HCT116 (cell line): ENCODE results near the gene TPM4. TPM values are rescaled to one million over a fixed set of nuclear protein-coding genes. Genes with fewer than 3 reads are reported as not detected.

ENCODE experiments used
- ATAC-seq: fragments of 200-7000 bp; cut with Tn5 transposase; 2 replicates; pipeline ENCODE4 v1.9.1; 2020; ENCODE audit warnings: mild to moderate bottlenecking, moderate library complexity
- BruUV-seq: library from RNA; stranded (reverse); fragments of 400-500 nt; replicated peaks from 2 replicates; lab custom pipeline; 2021; lab: Mats Ljungman, UMichigan
- CTCF ChIA-PET: fragments of 300-600 bp; sonication (Branson Sonifier 250); formaldehyde crosslinking; loops from one replicate; lab custom pipeline; 2021; ENCODE audit warnings: antibody characterized with exemption; lab: Charles Lee
- POLR2A ChIA-PET: fragments of 300-600, 350-600 bp; sonication (Branson Sonifier 250); formaldehyde crosslinking; loops from one replicate; lab custom pipeline; 2021; ENCODE audit warnings: antibody characterized with exemption; lab: Charles Lee
- RAD21 ChIA-PET, 2 experiments: fragments of 300-600 bp; sonication (Branson Sonifier 250); formaldehyde crosslinking; loops; one replicate each; lab custom pipeline; 2023; ENCODE audit warnings: low total read pairs in 2 of 2; ENCODE audit not compliant: uncharacterized antibody in 2 of 2, unreplicated experiment in 2 of 2, low non-redundant PET in 1 of 2; lab: Charles Lee
- DNase-seq: peaks from one replicate; pipeline ENCODE4 v3.0.0-alpha.2; 2010; ENCODE audit warnings: low read depth, low spot score
- H2AFZ ChIP-seq: fragments of 200-600 bp; shearing (Covaris generic), sonication (generic); 2 replicates; pipeline ENCODE4 v1.6.1; 2017; ENCODE audit warnings: low read depth, mixed run types, mixed read lengths, antibody characterized with exemption, low read length; ENCODE audit not compliant: poor library complexity, severe bottlenecking
- H3K27ac ChIP-seq: 2 replicates; pipeline ENCODE4 v1.5.1; 2012; ENCODE audit warnings: low read depth, low read length
- H3K27me3 ChIP-seq: fragments of 200-600 bp; sonication (generic); 2 replicates; pipeline ENCODE4 v1.6.1; 2016; ENCODE audit warnings: mixed run types, low read length, mixed read lengths; ENCODE audit not compliant: insufficient read depth
- H3K36me3 ChIP-seq, 2 experiments: fragments of 200-500 bp in 1 of 2; fragments of 200-600 bp in 1 of 2; sonication (Bioruptor generic) in 1 of 2; sonication (generic) in 1 of 2; 2 replicates each; pipeline versions ENCODE4 v1.5.1 to v1.6.1; 2014 to 2016; ENCODE audit warnings: low read length in 2 of 2, inconsistent platforms in 1 of 2, mixed read lengths in 1 of 2, mixed run types in 1 of 2; ENCODE audit not compliant: insufficient read depth in 2 of 2, control insufficient read depth in 1 of 2
- H3K4me1 ChIP-seq, 2 experiments: fragments of 200-600 bp in 1 of 2; sonication (generic) in 1 of 2; 2 replicates each; pipeline versions ENCODE4 v1.5.1 to v1.6.1; 2012 to 2017; ENCODE audit warnings: low read length in 2 of 2, inconsistent platforms in 1 of 2, mild to moderate bottlenecking in 1 of 2, mixed read lengths in 1 of 2, mixed run types in 1 of 2, moderate library complexity in 1 of 2; ENCODE audit not compliant: insufficient read depth in 2 of 2, control insufficient read depth in 1 of 2
- H3K4me2 ChIP-seq: fragments of 200-600 bp; sonication (generic); 2 replicates; pipeline ENCODE4 v1.6.1; 2017; ENCODE audit warnings: mixed run types, low read length, mixed read lengths
- H3K4me3 ChIP-seq, 2 experiments: fragments of 200-600 bp in 1 of 2; sonication (generic) in 1 of 2; replicated peaks in 1 of 2; 2 replicates each; pipeline ENCODE4 v1.5.1; 2011 to 2016; ENCODE audit warnings: low read length in 2 of 2, control low read depth in 1 of 2, low read depth in 1 of 2, mild to moderate bottlenecking in 1 of 2, mixed read lengths in 1 of 2, mixed run types in 1 of 2
- H3K79me2 ChIP-seq: fragments of 200-600 bp; sonication (generic); 2 replicates; pipeline ENCODE4 v1.6.1; 2017; ENCODE audit warnings: mild to moderate bottlenecking, mixed run types, low read length, moderate library complexity, mixed read lengths; ENCODE audit not compliant: insufficient read depth
- H3K9ac ChIP-seq: fragments of 200-600 bp; sonication (generic); 2 replicates; pipeline ENCODE4 v1.6.1; 2016; ENCODE audit warnings: low read length, mixed read lengths
- H3K9me2 ChIP-seq: fragments of 200-600 bp; sonication (generic), shearing (Covaris generic); 2 replicates; pipeline ENCODE4 v1.6.1; 2017; ENCODE audit warnings: mixed run types, mild to moderate bottlenecking, moderate library complexity; ENCODE audit not compliant: insufficient read depth
- H3K9me3 ChIP-seq, 2 experiments: fragments of 200-500 bp in 1 of 2; fragments of 200-600 bp in 1 of 2; sonication (Bioruptor generic) in 1 of 2; sonication (generic) in 1 of 2; 2 replicates each; pipeline ENCODE4 v1.6.1; 2014 to 2017; ENCODE audit warnings: low read length in 2 of 2, mixed read lengths in 2 of 2, inconsistent platforms in 1 of 2, low read depth in 1 of 2, mild to moderate bottlenecking in 1 of 2, mixed run types in 1 of 2, moderate library complexity in 1 of 2; ENCODE audit not compliant: control insufficient read depth in 1 of 2, insufficient read depth in 1 of 2
- H4K20me1 ChIP-seq: fragments of 200-600 bp; sonication (generic), shearing (Covaris generic); 2 replicates; pipeline ENCODE4 v1.6.1; 2017; ENCODE audit warnings: mixed run types, mild to moderate bottlenecking, moderate library complexity; ENCODE audit not compliant: insufficient read depth
- CEBPB ChIP-seq: IDR thresholded peaks from 2 replicates; pipeline ENCODE4 v1.6.1; 2012; ENCODE audit warnings: low read depth
- EGR1 ChIP-seq: IDR thresholded peaks from 2 replicates; pipeline ENCODE4 v1.6.1; 2012; ENCODE audit warnings: low read depth
- ELF1 ChIP-seq: IDR thresholded peaks from 2 replicates; pipeline ENCODE4 v1.6.1; 2012; ENCODE audit warnings: low read depth, borderline replicate concordance
- EZH2 ChIP-seq: fragments of 200-600 bp; sonication (generic); IDR thresholded peaks from 2 replicates; pipeline ENCODE4 v1.6.1; 2017; ENCODE audit warnings: antibody characterized with exemption, mixed run types
- EZH2phosphoT487 ChIP-seq: fragments of 200-600 bp; IDR thresholded peaks from 2 replicates; pipeline ENCODE4 v1.6.1; 2018; ENCODE audit warnings: antibody characterized with exemption, borderline replicate concordance
- FOSL1 ChIP-seq: IDR thresholded peaks from 2 replicates; pipeline ENCODE4 v1.6.1; 2012; ENCODE audit warnings: low read depth
- RAD21 ChIP-seq: IDR thresholded peaks from 2 replicates; pipeline ENCODE4 v1.6.1; 2012; ENCODE audit warnings: low read depth, mild to moderate bottlenecking
- YY1 ChIP-seq: IDR thresholded peaks from 2 replicates; pipeline ENCODE4 v1.6.1; 2011; ENCODE audit warnings: low read length, low read depth, moderate library complexity, mild to moderate bottlenecking; ENCODE audit not compliant: insufficient replicate concordance; ENCODE audit errors: extremely low read depth
- ZFX ChIP-seq: fragments of 450-650 bp; IDR thresholded peaks from 2 replicates; pipeline ENCODE4 v1.6.1; 2017
- ZNF274 ChIP-seq: fragments of 200-500 bp; sonication (Bioruptor generic); IDR thresholded peaks from 2 replicates; pipeline ENCODE4 v1.6.1; 2014; ENCODE audit warnings: mild to moderate bottlenecking, low read depth, low read length, inconsistent platforms
- intact Hi-C: fragments of 100-400 bp; cut with micrococcal nuclease; formaldehyde crosslinking; loops from 2 replicates; pipeline ENCODE4 v1.10.0; 2022
- total RNA-seq: library from RNA; stranded (reverse); gene quantifications from one replicate; pipeline ENCODE4 v1.2.1, GENCODE V29; 2021; ENCODE audit not compliant: unreplicated experiment
- TF ChIP-seq, protein P1 (sequence below), 3 experiments: fragments of 200-600 bp in 1 of 3; sonication (generic) in 1 of 3; IDR thresholded peaks in 2 of 3; conservative IDR thresholded peaks in 1 of 3; 2 replicates each; pipeline ENCODE4 v1.5.1; 2012 to 2017; ENCODE audit warnings: low read depth in 2 of 3, low read length in 2 of 3, antibody characterized with exemption in 1 of 3, borderline replicate concordance in 1 of 3, control low read depth in 1 of 3, mild to moderate bottlenecking in 1 of 3, mixed read lengths in 1 of 3, mixed run types in 1 of 3, moderate library complexity in 1 of 3; ENCODE audit not compliant: insufficient read depth in 1 of 3

Gene TPM4
- total RNA-seq, 1 experiment from 2014 or later = 275 TPM

DNA sequence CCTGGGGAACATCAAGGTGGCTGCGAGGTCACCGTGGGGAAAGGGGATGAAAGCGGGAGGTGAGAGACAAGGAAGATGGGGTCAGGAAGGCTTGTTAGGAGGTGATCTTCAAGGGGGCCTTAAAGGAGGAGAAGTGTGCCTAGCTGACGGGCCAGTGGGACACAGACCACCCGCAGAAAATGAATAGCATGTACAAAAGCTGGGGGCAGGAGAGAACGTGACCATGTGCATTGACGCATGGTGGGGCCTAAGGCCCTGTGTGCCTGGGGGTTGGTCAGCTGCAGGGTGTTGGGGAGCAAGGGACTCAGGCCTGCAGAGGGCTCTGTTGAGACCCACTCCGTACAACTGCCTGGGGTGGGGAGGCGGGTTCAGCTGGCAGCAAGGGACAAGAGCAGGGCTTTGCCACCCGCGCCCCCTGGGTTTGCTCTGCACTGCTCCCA lies 41.3 kb downstream of the TPM4 start:
- BruUV-seq = no TSS peak
- TF ChIP-seq ELF1 (no peak), RAD21 (peak; percentile 23)
- TF ChIP-seq, protein P1, sequence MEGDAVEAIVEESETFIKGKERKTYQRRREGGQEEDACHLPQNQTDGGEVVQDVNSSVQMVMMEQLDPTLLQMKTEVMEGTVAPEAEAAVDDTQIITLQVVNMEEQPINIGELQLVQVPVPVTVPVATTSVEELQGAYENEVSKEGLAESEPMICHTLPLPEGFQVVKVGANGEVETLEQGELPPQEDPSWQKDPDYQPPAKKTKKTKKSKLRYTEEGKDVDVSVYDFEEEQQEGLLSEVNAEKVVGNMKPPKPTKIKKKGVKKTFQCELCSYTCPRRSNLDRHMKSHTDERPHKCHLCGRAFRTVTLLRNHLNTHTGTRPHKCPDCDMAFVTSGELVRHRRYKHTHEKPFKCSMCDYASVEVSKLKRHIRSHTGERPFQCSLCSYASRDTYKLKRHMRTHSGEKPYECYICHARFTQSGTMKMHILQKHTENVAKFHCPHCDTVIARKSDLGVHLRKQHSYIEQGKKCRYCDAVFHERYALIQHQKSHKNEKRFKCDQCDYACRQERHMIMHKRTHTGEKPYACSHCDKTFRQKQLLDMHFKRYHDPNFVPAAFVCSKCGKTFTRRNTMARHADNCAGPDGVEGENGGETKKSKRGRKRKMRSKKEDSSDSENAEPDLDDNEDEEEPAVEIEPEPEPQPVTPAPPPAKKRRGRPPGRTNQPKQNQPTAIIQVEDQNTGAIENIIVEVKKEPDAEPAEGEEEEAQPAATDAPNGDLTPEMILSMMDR (IDR thresholded peaks at IDR 0.05 in 2 of 3, conservative IDR thresholded peaks at IDR 0.05 in 1 of 3; ENCODE audit: borderline replicate concordance in 1 of 3, insufficient read depth in 1 of 3, low read depth in 2 of 3, low read length in 2 of 3) = peak in 1 of 3 experiments; percentile 26; a peak in 1 of 6 replicates
- TF ChIP-seq, all 23 proteins: peak for 2
- Histone ChIP-seq H3K9me3 (no peaks in the 10 kb centered on the region), H3K9ac (no peak overlapping the region), H3K4me1 (peaks cover 4 to 23% of the 10 kb centered on the region in 2 experiments), H3K4me2 (no peak overlapping the region), H3K27ac (0 out of 2 replicates have a peak overlapping the region, but pooled peaks have one; percentile 22), H3K9me2 (no peaks in the 10 kb centered on the region), H3K79me2 (peaks cover 57% of the 10 kb centered on the region), H4K20me1 (no peaks in the 10 kb centered on the region), H3K27me3 (no peaks in the 10 kb centered on the region), H2AFZ (no peak overlapping the region), H3K4me3 (no peak overlapping the region), H3K36me3 (peaks cover 20 to 39% of the 10 kb centered on the region in 2 experiments)
- DNase-seq (no peak), ATAC-seq (peak; percentile 81)
- ChIA-PET CTCF (no interaction called here), POLR2A (interaction anchor here (1.0 kb wide), 1 partner anchor 68 kb away, joined by 3 read pairs; the partner anchor contains the start of gene FAM32A), RAD21 (no interaction called here)
- intact Hi-C loops = no loop called here

DNA sequence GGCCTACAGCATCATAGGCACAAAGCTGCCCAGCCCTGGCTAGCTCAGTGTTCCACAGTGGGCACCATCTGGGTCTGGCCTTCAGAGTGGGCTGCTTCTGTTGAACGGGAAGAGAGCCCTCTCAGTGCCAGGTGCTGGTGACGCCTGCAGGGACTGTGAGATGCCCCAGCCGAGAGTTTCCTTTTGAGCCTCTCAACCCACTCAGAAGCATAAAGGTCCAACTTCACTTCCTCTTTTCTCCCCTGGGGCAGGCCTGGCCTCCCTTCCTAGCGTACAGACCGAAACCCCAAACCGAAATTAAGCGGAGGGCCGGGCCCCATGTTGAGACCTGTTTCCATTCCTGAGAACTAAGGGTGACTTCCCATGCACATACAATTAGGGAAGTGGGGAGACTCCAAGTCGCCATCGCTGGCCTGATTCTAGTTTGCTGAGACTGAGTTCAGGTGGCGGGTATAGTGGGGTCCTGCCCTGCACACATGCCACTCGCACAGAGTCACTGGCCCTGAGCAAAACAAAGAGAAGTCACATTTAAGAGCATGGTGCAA lies 42.3 kb downstream of the TPM4 start:
- ChIA-PET RAD21 (no interaction called here), POLR2A (interaction anchor here (1.0 kb wide), 1 partner anchor 67 kb away, joined by 3 read pairs; the partner anchor contains the start of gene FAM32A), CTCF (no interaction called here)
- ATAC-seq = no peak
- Histone ChIP-seq H3K4me3 (no peak overlapping the region), H3K9me2 (no peaks in the 10 kb centered on the region), H3K9ac (no peak overlapping the region), H2AFZ (no peak overlapping the region), H3K27ac (no peak overlapping the region; the same call in 1 of the 2 replicates), H3K4me2 (no peak overlapping the region), H3K27me3 (no peaks in the 10 kb centered on the region), H4K20me1 (no peaks in the 10 kb centered on the region), H3K9me3 (no peaks in the 10 kb centered on the region), H3K4me1 (peaks cover 0 to 14% of the 10 kb centered on the region in 2 experiments; a peak in 2 of 4 replicates), H3K36me3 (peaks cover 22 to 45% of the 10 kb centered on the region in 2 experiments), H3K79me2 (peaks cover 48% of the 10 kb centered on the region)
- no TSS peak for BruUV-seq
- no peak for DNase-seq
- intact Hi-C loops = no loop called here
- TF ChIP-seq ELF1 (no peak), ZFX (no peak), EZH2phosphoT487 (no peak), EGR1 (no peak), EZH2 (no peak), YY1 (no peak), FOSL1 (no peak), CEBPB (no peak), ZNF274 (no peak)
- TF ChIP-seq, protein P1 (IDR thresholded peaks at IDR 0.05 in 2 of 3, conservative IDR thresholded peaks at IDR 0.05 in 1 of 3; ENCODE audit: borderline replicate concordance in 1 of 3, insufficient read depth in 1 of 3, low read depth in 2 of 3, low read length in 2 of 3) = no peak
